Karpas-422 (cell line): ENCODE data around the gene CBS. TPM values are rescaled to one million over a fixed set of nuclear protein-coding genes. Genes with fewer than 3 reads are reported as not detected.
"Not testable (repeated sequence)": the region's sequence is repeated elsewhere in the genome, so short reads cannot be mapped to it uniquely, and the experiment has no call there.

Experiments
- DNase-seq: peaks from one replicate; pipeline ENCODE4 v3.0.0-alpha.2; 2015
- H2AFZ ChIP-seq: fragments of 200-600 bp; sonication (generic); 2 replicates; pipeline ENCODE4 v1.6.1; 2014; ENCODE audit warnings: antibody characterized with exemption, low read length, mixed read lengths
- H3K27ac ChIP-seq: fragments of 200-600 bp; sonication (generic); 2 replicates; pipeline ENCODE4 v1.5.1; 2014; ENCODE audit warnings: mild to moderate bottlenecking, low read length, moderate library complexity
- H3K27me3 ChIP-seq: fragments of 200-600 bp; sonication (generic); 2 replicates; pipeline ENCODE4 v1.6.1; 2014; ENCODE audit warnings: low read length, mixed read lengths
- H3K36me3 ChIP-seq: fragments of 200-600 bp; sonication (generic); 2 replicates; pipeline ENCODE4 v1.6.1; 2014; ENCODE audit warnings: low read length, mixed read lengths; ENCODE audit not compliant: insufficient read depth
- H3K4me1 ChIP-seq: fragments of 200-600 bp; sonication (generic); 2 replicates; pipeline ENCODE4 v1.6.1; 2014; ENCODE audit warnings: mild to moderate bottlenecking, low read length, mixed read lengths
- H3K4me2 ChIP-seq: fragments of 200-600 bp; sonication (generic); 2 replicates; pipeline ENCODE4 v1.6.1; 2014; ENCODE audit warnings: low read length, low read depth, mild to moderate bottlenecking; ENCODE audit not compliant: poor library complexity, severe bottlenecking
- H3K4me3 ChIP-seq: fragments of 200-600 bp; sonication (generic); 2 replicates; pipeline ENCODE4 v1.5.1; 2014; ENCODE audit warnings: mild to moderate bottlenecking, antibody characterized with exemption, low read length, mixed read lengths
- H3K79me2 ChIP-seq: fragments of 200-600 bp; sonication (generic); 2 replicates; pipeline ENCODE4 v1.6.1; 2014; ENCODE audit warnings: mild to moderate bottlenecking, low read length, mixed read lengths
- H3K9ac ChIP-seq: fragments of 200-600 bp; sonication (generic); 2 replicates; pipeline ENCODE4 v1.6.0; 2014; ENCODE audit warnings: low read length
- H3K9me2 ChIP-seq: fragments of 200-600 bp; sonication (generic), shearing (Covaris generic); replicated peaks from 2 replicates; pipeline ENCODE4 v1.6.0; 2014; ENCODE audit warnings: mild to moderate bottlenecking, low read length, moderate library complexity; ENCODE audit not compliant: insufficient read depth
- H3K9me3 ChIP-seq: fragments of 300-700, 200-600 bp; sonication (generic); 2 replicates; pipeline ENCODE4 v1.6.1; 2014; ENCODE audit warnings: low read length, mixed read lengths
- H4K20me1 ChIP-seq: fragments of 200-600 bp; sonication (generic); 2 replicates; pipeline ENCODE4 v1.6.1; 2014; ENCODE audit warnings: mild to moderate bottlenecking, antibody characterized with exemption, low read length, low read depth; ENCODE audit not compliant: insufficient read depth
- total RNA-seq: library from RNA; depleted of rRNA; stranded (reverse); fragments of >200 nt; shearing (Covaris generic); gene quantifications from 2 replicates; pipeline ENCODE4 v1.2.3, GENCODE V29; 2014; ENCODE audit warnings: low replicate concordance

CBS gene
- total RNA-seq, 1 experiment from 2014 or later, result 3.6 TPM

GRCh38 chr21:43076023-43076637 is 495 bp upstream of the CBS start:
- not testable (repeated sequence) for H3K4me1 ChIP-seq, H3K9me3 ChIP-seq, H3K4me2 ChIP-seq, H3K36me3 ChIP-seq, H3K79me2 ChIP-seq, H3K27me3 ChIP-seq, H2AFZ ChIP-seq, H4K20me1 ChIP-seq, H3K27ac ChIP-seq, H3K4me3 ChIP-seq, H3K9me2 ChIP-seq, DNase-seq, H3K9ac ChIP-seq

DNA sequence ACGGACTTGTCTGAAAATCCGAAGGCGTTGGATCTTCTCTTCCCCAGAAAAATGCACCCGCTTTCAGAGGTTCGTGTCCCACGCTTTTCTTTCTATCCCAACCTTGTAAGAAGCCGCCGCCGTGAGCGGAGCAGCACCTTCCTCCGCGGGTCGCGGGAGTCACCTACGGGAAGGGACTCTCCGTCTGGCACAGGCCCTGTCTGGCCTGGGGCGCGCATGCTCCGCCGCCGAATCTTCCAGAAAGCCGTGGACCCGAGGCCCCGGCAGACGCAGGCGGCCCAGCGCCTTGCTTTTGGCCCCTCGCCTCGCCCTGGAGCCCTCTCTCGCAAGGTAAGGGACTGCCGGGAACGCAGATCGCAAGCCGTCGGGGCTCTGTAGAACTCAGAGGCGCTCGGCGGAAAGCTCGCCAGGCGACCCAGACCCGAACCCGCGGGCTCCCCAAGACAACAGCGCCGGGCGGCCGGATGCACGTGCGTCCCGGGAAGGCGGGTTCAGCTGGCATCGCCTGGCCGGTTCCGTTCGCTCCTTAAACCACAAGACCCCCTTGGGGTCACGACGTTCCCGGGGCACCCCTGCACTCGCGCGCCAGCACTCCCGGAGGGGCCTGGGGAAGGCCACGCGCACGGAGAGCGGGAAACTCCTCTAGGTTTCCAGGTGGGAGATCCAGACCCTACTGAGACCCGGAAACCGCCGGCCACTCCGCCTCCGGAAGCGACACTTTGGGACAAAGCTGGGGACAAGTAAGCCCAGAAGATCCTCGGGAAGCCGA is 1.1 kb downstream of the CBS start:
- not testable (repeated sequence) for H3K9me2 ChIP-seq, H3K27ac ChIP-seq, H2AFZ ChIP-seq, H3K36me3 ChIP-seq, H3K4me2 ChIP-seq, H3K27me3 ChIP-seq, H3K9me3 ChIP-seq, H3K9ac ChIP-seq, H3K4me3 ChIP-seq, H3K79me2 ChIP-seq, H4K20me1 ChIP-seq, DNase-seq, H3K4me1 ChIP-seq

GRCh38 chr21:43072742-43073141 is 2.9 kb downstream of the CBS start:
- H3K9ac ChIP-seq, H3K4me2 ChIP-seq, H3K4me1 ChIP-seq, H3K79me2 ChIP-seq, H4K20me1 ChIP-seq, H3K4me3 ChIP-seq, DNase-seq, H3K36me3 ChIP-seq, H3K27me3 ChIP-seq, H3K9me3 ChIP-seq, H3K27ac ChIP-seq, H2AFZ ChIP-seq, H3K9me2 ChIP-seq: not testable (repeated sequence)

- not testable (repeated sequence) for H3K4me3 ChIP-seq, H3K4me2 ChIP-seq, H3K79me2 ChIP-seq
These were observed 6.0 kb downstream of the CBS start for GRCh38 chr21:43069682-43070081.

GRCh38 chr21:43068065-43068464 is 7.6 kb downstream of the CBS start:
- H2AFZ ChIP-seq, H3K27me3 ChIP-seq, H3K27ac ChIP-seq, H3K9me2 ChIP-seq, H4K20me1 ChIP-seq, H3K4me1 ChIP-seq, H3K79me2 ChIP-seq, H3K36me3 ChIP-seq, H3K4me2 ChIP-seq, DNase-seq, H3K9me3 ChIP-seq, H3K9ac ChIP-seq, H3K4me3 ChIP-seq: not testable (repeated sequence)

More at GRCh38 chr21:43069682-43070081, 6.0 kb downstream of the CBS start:
- not testable (repeated sequence) for DNase-seq, H3K27me3 ChIP-seq, H2AFZ ChIP-seq, H3K36me3 ChIP-seq, H4K20me1 ChIP-seq, H3K4me1 ChIP-seq, H3K9ac ChIP-seq, H3K27ac ChIP-seq, H3K9me2 ChIP-seq, H3K9me3 ChIP-seq

GRCh38 chr21:43066690-43067089 is 8.9 kb downstream of the CBS start:
- not testable (repeated sequence) for H2AFZ ChIP-seq, H3K36me3 ChIP-seq, H3K4me1 ChIP-seq, H3K79me2 ChIP-seq, DNase-seq, H3K27ac ChIP-seq, H3K4me3 ChIP-seq, H3K9me3 ChIP-seq, H4K20me1 ChIP-seq, H3K9me2 ChIP-seq, H3K4me2 ChIP-seq, H3K9ac ChIP-seq, H3K27me3 ChIP-seq

GRCh38 chr21:43065991-43066390 is 9.6 kb downstream of the CBS start:
- not testable (repeated sequence) for H3K36me3 ChIP-seq, H3K27me3 ChIP-seq, H4K20me1 ChIP-seq, H3K9me3 ChIP-seq, DNase-seq, H3K27ac ChIP-seq, H2AFZ ChIP-seq, H3K9me2 ChIP-seq, H3K79me2 ChIP-seq, H3K4me2 ChIP-seq, H3K4me1 ChIP-seq, H3K4me3 ChIP-seq, H3K9ac ChIP-seq

DNA sequence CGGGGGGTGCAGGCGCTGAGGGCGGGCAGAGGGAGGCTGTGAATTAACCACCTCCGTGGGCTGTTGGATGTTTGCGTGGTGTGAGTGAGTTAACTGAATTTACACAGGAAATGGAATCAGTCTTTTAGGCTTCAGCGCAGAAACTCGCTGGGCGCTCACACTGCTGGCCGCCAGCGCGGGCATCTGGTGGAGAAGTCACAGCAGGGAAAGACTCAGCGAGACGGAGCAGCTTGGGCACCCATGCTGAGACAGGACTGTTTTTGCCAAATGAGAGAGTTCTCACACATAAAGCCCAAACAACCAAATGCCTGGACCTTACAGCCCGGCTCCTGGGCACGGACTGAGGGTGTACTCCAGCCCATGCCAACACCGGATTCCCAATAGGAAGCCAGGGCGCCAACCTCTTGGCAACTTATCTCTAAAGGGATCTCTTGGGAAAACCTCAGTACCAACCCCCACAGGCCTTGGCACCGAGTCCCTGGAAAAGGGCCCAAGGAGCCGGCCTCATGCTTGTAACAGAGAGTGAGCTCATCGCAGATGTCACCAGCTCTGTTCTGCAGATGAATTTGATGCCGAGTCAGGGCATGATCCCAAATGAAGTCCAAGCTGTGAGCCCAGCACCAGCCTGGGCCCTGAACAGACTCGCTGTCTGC is 11.2 kb downstream of the CBS start:
- not testable (repeated sequence) for H3K4me3 ChIP-seq, H3K36me3 ChIP-seq, H3K9me3 ChIP-seq, H3K27ac ChIP-seq, DNase-seq, H3K4me1 ChIP-seq, H3K27me3 ChIP-seq, H3K4me2 ChIP-seq, H3K9me2 ChIP-seq, H4K20me1 ChIP-seq, H2AFZ ChIP-seq, H3K79me2 ChIP-seq, H3K9ac ChIP-seq
